Lung (tissue), 12 donors: ENCODE measurements around the gene BDKRB1. TPM values are rescaled to one million over a fixed set of nuclear protein-coding genes. Genes with fewer than 3 reads are reported as not detected.

Experiments used
- ATAC-seq: fragments of 200-7000 bp; cut with Tn5 transposase; one replicate; pipeline ENCODE4 v1.9.1; 2020; ENCODE audit warnings: moderate number of reproducible peaks; ENCODE audit not compliant: insufficient read depth, low FRiP score
- DNase-seq, 3 donors: peaks; one replicate each; pipeline ENCODE4 v3.0.0-alpha.2; 2013 to 2017
- H3K27ac ChIP-seq, 2 donors: one replicate each; pipeline ENCODE4 v1.5.1; 2013; ENCODE audit warnings: mild to moderate bottlenecking in 2 of 2, moderate library complexity in 2 of 2, control low read depth in 1 of 2, inconsistent platforms in 1 of 2, low read depth in 1 of 2, low read length in 1 of 2
- H3K27me3 ChIP-seq, 3 donors: one replicate each; pipeline ENCODE4 v1.5.1; 2013; ENCODE audit warnings: low read length in 2 of 3; ENCODE audit not compliant: control insufficient read depth in 3 of 3, insufficient read depth in 3 of 3
- H3K36me3 ChIP-seq, 4 donors: one replicate each; pipeline ENCODE4 v1.5.1; 2013; ENCODE audit warnings: low read length in 4 of 4, mild to moderate bottlenecking in 1 of 4, moderate library complexity in 1 of 4; ENCODE audit not compliant: control insufficient read depth in 4 of 4, insufficient read depth in 4 of 4
- H3K4me1 ChIP-seq, 5 donors: one replicate each; pipeline ENCODE4 v1.5.1; 2013; ENCODE audit warnings: low read length in 5 of 5, mild to moderate bottlenecking in 2 of 5, moderate library complexity in 1 of 5; ENCODE audit not compliant: control insufficient read depth in 5 of 5, insufficient read depth in 5 of 5
- H3K4me3 ChIP-seq: one replicate; pipeline ENCODE4 v1.5.1; 2013; ENCODE audit warnings: mild to moderate bottlenecking, control low read depth, moderate library complexity
- H3K9ac ChIP-seq, 2 donors: one replicate each; pipeline ENCODE4 v1.5.1; 2013; ENCODE audit warnings: low read length in 2 of 2, control low read depth in 1 of 2; ENCODE audit not compliant: insufficient read depth in 1 of 2
- H3K9me3 ChIP-seq, 4 donors: one replicate each; pipeline ENCODE4 v1.5.1; 2013; ENCODE audit warnings: low read length in 3 of 4, mild to moderate bottlenecking in 1 of 4, moderate library complexity in 1 of 4; ENCODE audit not compliant: control insufficient read depth in 4 of 4, insufficient read depth in 3 of 4
- WGBS, 2 donors: extraction: QIAGEN DNeasy Blood & Tissue Kit; methylation state at CpG; one replicate each; pipeline ENCODE4 v1.1.7; 2013; 5-methylcytosine and 5-hydroxymethylcytosine counted together
- polyA plus RNA-seq, 2 donors: library from polyadenylated mRNA; stranded (reverse); fragments of 200-250 nt; gene quantifications; one replicate each; pipeline ENCODE4 v1.2.1, GENCODE V29; 2013
- total RNA-seq, 2 donors: library from RNA; depleted of rRNA in 1 of 2; stranded (reverse); fragments of >200 nt in 1 of 2; gene quantifications; one replicate each; pipeline ENCODE4 v1.2.1, GENCODE V29; 2014 to 2021
- TF ChIP-seq, protein P1 (sequence below): IDR thresholded peaks from 2 replicates; pipeline ENCODE4 v1.5.1; 2012; ENCODE audit warnings: mild to moderate bottlenecking; ENCODE audit errors: control extremely low read depth, extremely low read depth
- donor health status: control.
- donor health status: control.
- donor health status: Bipolar disorder and iron deficiency.
- donor health status: healthy.
- donor health status: DM: yes; HTN: yes; CAD: no.

The BDKRB1 gene
- total and polyA plus RNA-seq, 4 donors = 0.18 to 5.4 (median 0.42) TPM

DNA sequence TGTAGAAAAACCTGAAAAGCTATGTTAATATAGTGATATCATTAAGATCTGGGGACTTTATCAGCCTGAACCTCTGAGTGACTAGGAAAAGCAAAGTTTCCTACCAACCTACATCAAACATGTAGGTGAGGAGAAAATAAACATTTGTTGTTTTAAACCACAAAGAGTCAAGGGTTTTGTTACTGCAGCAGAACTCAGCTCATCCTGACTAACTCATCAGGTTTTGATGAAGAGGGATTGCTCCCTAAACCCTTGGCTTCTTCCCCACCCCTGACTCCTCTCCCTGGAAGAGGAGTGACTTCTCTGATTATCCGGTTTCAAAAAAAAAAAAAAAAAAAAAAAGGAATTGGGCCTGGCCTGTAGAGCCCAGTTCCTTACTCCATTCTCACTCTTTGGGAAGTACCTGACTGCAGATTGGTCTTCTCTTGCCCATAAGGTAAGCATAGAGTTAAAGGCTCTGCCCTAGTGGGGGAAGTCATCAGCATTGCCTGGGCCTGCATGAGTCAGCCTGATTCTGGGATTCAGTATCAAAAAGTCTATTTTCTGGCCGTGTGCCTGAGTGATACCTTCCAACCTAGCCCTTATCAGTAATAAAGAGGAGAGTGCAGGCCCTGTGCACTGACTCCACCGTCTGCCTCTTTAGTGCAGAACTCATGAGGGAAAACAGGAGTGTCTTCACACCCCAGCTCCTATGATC, 16.9 kb downstream of the BDKRB1 start:
- ATAC-seq = no peak
- no peak overlapping the region for H3K4me3 ChIP-seq
- TF ChIP-seq, protein P1, sequence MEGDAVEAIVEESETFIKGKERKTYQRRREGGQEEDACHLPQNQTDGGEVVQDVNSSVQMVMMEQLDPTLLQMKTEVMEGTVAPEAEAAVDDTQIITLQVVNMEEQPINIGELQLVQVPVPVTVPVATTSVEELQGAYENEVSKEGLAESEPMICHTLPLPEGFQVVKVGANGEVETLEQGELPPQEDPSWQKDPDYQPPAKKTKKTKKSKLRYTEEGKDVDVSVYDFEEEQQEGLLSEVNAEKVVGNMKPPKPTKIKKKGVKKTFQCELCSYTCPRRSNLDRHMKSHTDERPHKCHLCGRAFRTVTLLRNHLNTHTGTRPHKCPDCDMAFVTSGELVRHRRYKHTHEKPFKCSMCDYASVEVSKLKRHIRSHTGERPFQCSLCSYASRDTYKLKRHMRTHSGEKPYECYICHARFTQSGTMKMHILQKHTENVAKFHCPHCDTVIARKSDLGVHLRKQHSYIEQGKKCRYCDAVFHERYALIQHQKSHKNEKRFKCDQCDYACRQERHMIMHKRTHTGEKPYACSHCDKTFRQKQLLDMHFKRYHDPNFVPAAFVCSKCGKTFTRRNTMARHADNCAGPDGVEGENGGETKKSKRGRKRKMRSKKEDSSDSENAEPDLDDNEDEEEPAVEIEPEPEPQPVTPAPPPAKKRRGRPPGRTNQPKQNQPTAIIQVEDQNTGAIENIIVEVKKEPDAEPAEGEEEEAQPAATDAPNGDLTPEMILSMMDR = no peak
- H3K27me3 ChIP-seq = no peaks in the 10 kb centered on the region
- 48 to 51% methylated on average over 3 of the region's 3 CpGs for WGBS, 2 donors
- no peaks in the 10 kb centered on the region for H3K36me3 ChIP-seq
- H3K9ac ChIP-seq = no peak overlapping the region
- DNase-seq = no peak
- H3K27ac ChIP-seq = no peak overlapping the region
- peaks cover 0 to 20% (median 3%) of the 10 kb centered on the region in 5 donors for H3K4me1 ChIP-seq
- peaks cover 0 to 13% (median 2%) of the 10 kb centered on the region in 4 donors for H3K9me3 ChIP-seq

DNA sequence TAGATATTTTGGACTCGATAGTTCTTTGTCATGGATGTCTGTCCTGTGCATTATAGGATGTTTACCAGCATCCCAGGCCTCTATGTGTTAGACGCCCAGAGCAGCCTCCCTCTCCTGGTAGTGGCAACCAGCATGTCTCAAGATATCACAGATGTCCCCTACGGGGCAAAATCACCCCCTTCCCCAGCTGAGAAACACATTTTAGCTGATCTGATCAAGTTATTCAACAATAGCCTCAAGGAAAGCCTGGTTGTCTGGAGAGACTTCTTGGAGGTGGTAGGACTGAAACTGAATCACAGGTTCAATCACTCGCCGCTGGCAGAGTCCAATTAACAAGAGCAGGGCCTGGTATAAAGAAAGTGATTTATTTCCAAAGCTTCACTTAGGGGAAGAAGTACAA, 17.6 kb downstream of the BDKRB1 start:
- Histone ChIP-seq H3K4me3 (no peak overlapping the region), H3K27me3 (no peaks in the 10 kb centered on the region), H3K9ac (no peak overlapping the region), H3K27ac (no peak overlapping the region), H3K9me3 (peaks cover 0 to 18% (median 5%) of the 10 kb centered on the region in 4 donors), H3K4me1 (peaks cover 0 to 20% (median 3%) of the 10 kb centered on the region in 5 donors), H3K36me3 (no peaks in the 10 kb centered on the region)
- WGBS, 2 donors = 88 to 96% methylated on average over 5 of the region's 5 CpGs
- DNase-seq (no peak), ATAC-seq (no peak)
- TF ChIP-seq, protein P1 = no peak

DNA sequence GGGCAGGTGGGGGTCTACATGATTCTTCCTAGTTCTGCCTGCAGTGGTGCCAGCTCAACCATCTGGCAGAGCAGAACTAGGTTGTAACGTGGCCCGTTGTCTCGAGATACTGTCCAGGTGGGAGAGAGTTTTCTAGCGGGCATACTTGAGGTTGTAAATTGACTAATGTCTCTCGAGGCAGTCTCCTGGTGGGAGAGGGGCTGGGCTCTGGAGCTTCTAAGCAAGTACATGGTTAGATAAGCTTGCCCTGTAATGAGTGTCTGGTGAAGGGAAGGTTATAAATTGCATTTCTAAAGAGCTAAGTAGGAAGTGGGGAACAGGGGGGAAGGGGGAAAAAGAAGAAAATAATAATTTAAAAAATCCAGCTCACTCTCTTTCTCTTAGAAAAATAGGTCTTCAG, 18.1 kb downstream of the BDKRB1 start:
- no peaks in the 10 kb centered on the region for H3K36me3 ChIP-seq
- H3K4me1 ChIP-seq = peaks cover 0 to 20% (median 3%) of the 10 kb centered on the region in 5 donors
- peaks cover 0 to 18% (median 5%) of the 10 kb centered on the region in 4 donors for H3K9me3 ChIP-seq
- H3K27me3 ChIP-seq = no peaks in the 10 kb centered on the region
- no peak for ATAC-seq
- H3K9ac ChIP-seq = no peak overlapping the region
- no peak overlapping the region for H3K27ac ChIP-seq
- no peak for DNase-seq
- TF ChIP-seq, protein P1 = no peak
- no peak overlapping the region for H3K4me3 ChIP-seq
- WGBS, 2 donors = 83 to 86% methylated on average over 5 of the region's 5 CpGs
